Body of pancreas (tissue), 4 donors: Measurements from ENCODE around the gene NRG3. TPM values are rescaled to one million over a fixed set of nuclear protein-coding genes. Genes with fewer than 3 reads are reported as not detected.
A peak's percentile ranks its signal among the peaks of the same experiment; 100 is the strongest.

Experiments
- ATAC-seq: fragments of 150-250 bp; one replicate; pipeline ENCODE4 v1.9.1; 2016
- DNase-seq, 4 donors: peaks; one replicate each; pipeline ENCODE4 v3.0.0-alpha.2; 2019
- H3K27ac ChIP-seq, 4 donors: fragments of 200-600 bp; sonication (generic); 1 replicate in 3 of 4; 2 replicates in 1 of 4; pipeline versions ENCODE4 v1.5.1 to v1.6.1; 2016 to 2019; ENCODE audit warnings: mild to moderate bottlenecking in 1 of 4, mixed read lengths in 1 of 4, moderate library complexity in 1 of 4
- H3K27me3 ChIP-seq, 2 donors: fragments of 200-600 bp; sonication (generic); one replicate each; pipeline ENCODE4 v1.6.0; 2016; ENCODE audit warnings: mild to moderate bottlenecking in 1 of 2
- H3K36me3 ChIP-seq, 2 donors: fragments of 200-600 bp; sonication (generic); replicated peaks in 1 of 2; 2 replicates each; pipeline ENCODE4 v1.5.1; 2016; ENCODE audit warnings: low read depth in 2 of 2; ENCODE audit not compliant: insufficient read depth in 1 of 2
- H3K4me1 ChIP-seq: fragments of 200-600 bp; sonication (generic); one replicate; pipeline ENCODE4 v1.6.0; 2016
- H3K4me3 ChIP-seq, 2 donors: fragments of 200-600 bp; sonication (generic); 1 replicate in 1 of 2; 2 replicates in 1 of 2; pipeline ENCODE4 v1.5.1; 2016 to 2019
- H3K9me3 ChIP-seq, 3 donors: fragments of 200-600 bp; sonication (generic); 1 replicate in 2 of 3; 2 replicates in 1 of 3; pipeline ENCODE4 v1.5.1; 2016
- CTCF ChIP-seq, 7 experiments: fragments of 450-650 bp in 4 of 7; fragments of 200-600 bp in 3 of 7; sonication (generic) in 3 of 7; IDR thresholded peaks; one replicate each; pipeline ENCODE4 v1.5.1; 2016 to 2019; ENCODE audit warnings: antibody characterized with exemption in 7 of 7
- POLR2A ChIP-seq, 3 donors: fragments of 450-650 bp; IDR thresholded peaks; one replicate each; pipeline ENCODE4 v1.6.1; 2016; ENCODE audit warnings: antibody characterized with exemption in 3 of 3, mild to moderate bottlenecking in 2 of 3
- WGBS, 2 donors: methylation state at CpG; one replicate each; pipeline ENCODE4 v1.1.5; 2017; 5-methylcytosine and 5-hydroxymethylcytosine counted together
- intact Hi-C: fragments of 100-400 bp; cut with DNase I; formaldehyde crosslinking; loops from one replicate; pipeline ENCODE4 v1.15.1; 2023
- total RNA-seq, 2 donors: library from RNA; depleted of rRNA; stranded (reverse); fragments of >200 nt; gene quantifications; one replicate each; pipeline ENCODE4 v1.1.0, GENCODE V29; 2016

The NRG3 gene
- total RNA-seq, 2 donors from 2014 or later = 0.26 TPM; not detected in 1

- Histone ChIP-seq H3K36me3 (no peaks in the 10 kb centered on the region), H3K27ac (no peak overlapping the region), H3K9me3 (no peaks in the 10 kb centered on the region), H3K4me3 (no peak overlapping the region), H3K4me1 (no peaks in the 10 kb centered on the region), H3K27me3 (no peaks in the 10 kb centered on the region)
- ATAC-seq (no peak), DNase-seq (peak in 1 of 4 donors; percentile 6)
- WGBS, 2 donors = 53 to 72% methylated on average over 5 of the region's 5 CpGs
- intact Hi-C loops = no loop called here
- no peak for TF ChIP-seq CTCF (IDR thresholded peaks at IDR 0.05)
- TF ChIP-seq POLR2A (IDR thresholded peaks at IDR 0.05) = no peak
These were observed 768.6 kb downstream of the NRG3 start for GRCh38 chr10:82643601-82644000.

GRCh38 chr10:82645221-82645620 lies 770.2 kb downstream of the NRG3 start:
- no peak overlapping the region for H3K4me3 ChIP-seq
- no peaks in the 10 kb centered on the region for H3K4me1 ChIP-seq
- H3K9me3 ChIP-seq = no peaks in the 10 kb centered on the region
- no peak for DNase-seq
- H3K36me3 ChIP-seq = no peaks in the 10 kb centered on the region
- ATAC-seq = no peak
- TF ChIP-seq CTCF (IDR thresholded peaks at IDR 0.05) = no peak
- TF ChIP-seq POLR2A (IDR thresholded peaks at IDR 0.05) = no peak
- H3K27ac ChIP-seq = no peak overlapping the region
- intact Hi-C loops = no loop called here
- no peaks in the 10 kb centered on the region for H3K27me3 ChIP-seq

GRCh38 chr10:82653244-82654155 lies 778.5 kb downstream of the NRG3 start:
- intact Hi-C loops = no loop called here
- Histone ChIP-seq H3K27me3 (no peaks in the 10 kb centered on the region), H3K9me3 (no peaks in the 10 kb centered on the region), H3K4me1 (no peaks in the 10 kb centered on the region), H3K36me3 (no peaks in the 10 kb centered on the region), H3K4me3 (no peak overlapping the region), H3K27ac (no peak overlapping the region)
- no peak for DNase-seq
- TF ChIP-seq POLR2A (IDR thresholded peaks at IDR 0.05) (no peak), CTCF (IDR thresholded peaks at IDR 0.05) (no peak)
- 89 to 93% methylated on average over 7 of the region's 7 CpGs for WGBS, 2 donors
- ATAC-seq = no peak

GRCh38 chr10:82660205-82660604 lies 785.2 kb downstream of the NRG3 start:
- Histone ChIP-seq H3K27me3 (no peaks in the 10 kb centered on the region), H3K9me3 (no peaks in the 10 kb centered on the region), H3K4me3 (no peak overlapping the region), H3K36me3 (no peaks in the 10 kb centered on the region), H3K27ac (no peak overlapping the region), H3K4me1 (no peaks in the 10 kb centered on the region)
- TF ChIP-seq POLR2A (IDR thresholded peaks at IDR 0.05) (no peak), CTCF (IDR thresholded peaks at IDR 0.05) (no peak)
- no peak for DNase-seq
- intact Hi-C loops = no loop called here
- ATAC-seq = no peak

- Histone ChIP-seq H3K36me3 (no peaks in the 10 kb centered on the region), H3K4me3 (no peak overlapping the region), H3K9me3 (no peaks in the 10 kb centered on the region), H3K27ac (no peak overlapping the region), H3K27me3 (no peaks in the 10 kb centered on the region), H3K4me1 (no peaks in the 10 kb centered on the region)
- ATAC-seq (no peak), DNase-seq (no peak)
- WGBS, 2 donors = 6 to 11% methylated on average over 1 of the region's 1 CpG
- no peak for TF ChIP-seq POLR2A (IDR thresholded peaks at IDR 0.05)
- TF ChIP-seq CTCF (IDR thresholded peaks at IDR 0.05) = no peak
- intact Hi-C loops = no loop called here
These were observed 786.0 kb downstream of the NRG3 start for GRCh38 chr10:82660986-82661385.
